ENCODE measurements around the gene BCL10.

DNA sequence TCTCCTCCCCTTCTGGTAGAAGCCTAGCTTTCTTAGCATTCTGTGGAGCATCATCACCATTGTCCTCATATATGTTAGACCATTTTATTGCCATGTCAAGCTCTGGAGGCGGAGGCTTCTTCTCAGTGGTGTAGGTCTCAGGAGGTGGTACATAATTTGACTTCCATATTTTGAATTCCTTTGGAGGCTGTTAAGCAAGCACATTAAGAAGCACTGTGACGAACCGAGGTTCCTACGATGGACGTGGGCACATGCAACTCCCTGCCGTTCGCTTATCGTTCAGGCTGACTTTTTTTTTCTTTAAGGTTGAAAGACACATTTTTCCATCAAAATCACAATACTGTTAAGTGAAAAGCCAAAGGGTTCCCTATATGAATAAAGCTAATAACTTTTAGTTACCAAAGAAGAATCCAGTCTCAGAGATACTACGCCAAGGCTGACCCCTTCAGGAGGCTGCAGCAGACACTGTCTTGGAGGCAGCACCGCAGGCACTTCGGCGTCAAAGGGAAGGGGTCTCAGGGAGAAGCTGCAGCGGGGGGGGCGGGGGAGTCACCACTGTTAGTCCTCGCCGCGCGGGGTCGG, 17.8 kb downstream of the BCL10 start:
- TF ChIP-seq, protein P1, sequence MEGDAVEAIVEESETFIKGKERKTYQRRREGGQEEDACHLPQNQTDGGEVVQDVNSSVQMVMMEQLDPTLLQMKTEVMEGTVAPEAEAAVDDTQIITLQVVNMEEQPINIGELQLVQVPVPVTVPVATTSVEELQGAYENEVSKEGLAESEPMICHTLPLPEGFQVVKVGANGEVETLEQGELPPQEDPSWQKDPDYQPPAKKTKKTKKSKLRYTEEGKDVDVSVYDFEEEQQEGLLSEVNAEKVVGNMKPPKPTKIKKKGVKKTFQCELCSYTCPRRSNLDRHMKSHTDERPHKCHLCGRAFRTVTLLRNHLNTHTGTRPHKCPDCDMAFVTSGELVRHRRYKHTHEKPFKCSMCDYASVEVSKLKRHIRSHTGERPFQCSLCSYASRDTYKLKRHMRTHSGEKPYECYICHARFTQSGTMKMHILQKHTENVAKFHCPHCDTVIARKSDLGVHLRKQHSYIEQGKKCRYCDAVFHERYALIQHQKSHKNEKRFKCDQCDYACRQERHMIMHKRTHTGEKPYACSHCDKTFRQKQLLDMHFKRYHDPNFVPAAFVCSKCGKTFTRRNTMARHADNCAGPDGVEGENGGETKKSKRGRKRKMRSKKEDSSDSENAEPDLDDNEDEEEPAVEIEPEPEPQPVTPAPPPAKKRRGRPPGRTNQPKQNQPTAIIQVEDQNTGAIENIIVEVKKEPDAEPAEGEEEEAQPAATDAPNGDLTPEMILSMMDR (IDR thresholded peaks at IDR 0.05; ENCODE audit: low read depth, low read length, poor library complexity, severe bottlenecking): no peak
- TF ChIP-seq EZH2phosphoT487 (IDR thresholded peaks at IDR 0.05; ENCODE audit: borderline replicate concordance, low read length): no peak
